Measurements from ENCODE around the gene CLEC4M.

The CLEC4M gene

GRCh38 chr19:7748171-7748570 lies 14.9 kb upstream of the CLEC4M start:
- no peak overlapping the region for H3K4me3 Mint-ChIP-seq
- no peaks in the 10 kb centered on the region for H3K36me3 Mint-ChIP-seq (ENCODE audit: low read depth)
- H3K27me3 Mint-ChIP-seq (ENCODE audit: low read depth): peaks cover 32% of the 10 kb centered on the region
- H3K9me3 Mint-ChIP-seq: peaks cover 6% of the 10 kb centered on the region
- H3K27ac Mint-ChIP-seq: no peak overlapping the region
- no peak for TF ChIP-seq CTCF (IDR thresholded peaks at IDR 0.05; ENCODE audit: unreplicated experiment in 3 of 3)
- peaks cover 6% of the 10 kb centered on the region for H3K4me1 Mint-ChIP-seq

GRCh38 chr19:7748756-7749155 lies 14.3 kb upstream of the CLEC4M start:
- peaks cover 10% of the 10 kb centered on the region for H3K9me3 Mint-ChIP-seq
- no peaks in the 10 kb centered on the region for H3K36me3 Mint-ChIP-seq (ENCODE audit: low read depth)
- peaks cover 31% of the 10 kb centered on the region for H3K27me3 Mint-ChIP-seq (ENCODE audit: low read depth)
- TF ChIP-seq CTCF (IDR thresholded peaks at IDR 0.05; ENCODE audit: unreplicated experiment in 3 of 3): no peak
- H3K4me1 Mint-ChIP-seq: peaks cover 6% of the 10 kb centered on the region
- H3K27ac Mint-ChIP-seq: no peak overlapping the region
- no peak overlapping the region for H3K4me3 Mint-ChIP-seq

GRCh38 chr19:7751157-7751783 lies 11.8 kb upstream of the CLEC4M start:
- H3K27ac Mint-ChIP-seq: no peak overlapping the region
- peaks cover 24% of the 10 kb centered on the region for H3K9me3 Mint-ChIP-seq
- H3K4me1 Mint-ChIP-seq: peaks cover 6% of the 10 kb centered on the region
- H3K27me3 Mint-ChIP-seq (ENCODE audit: low read depth): peaks cover 19% of the 10 kb centered on the region
- no peak for TF ChIP-seq CTCF (IDR thresholded peaks at IDR 0.05; ENCODE audit: unreplicated experiment in 3 of 3)
- H3K36me3 Mint-ChIP-seq (ENCODE audit: low read depth): no peaks in the 10 kb centered on the region
- no peak overlapping the region for H3K4me3 Mint-ChIP-seq

GRCh38 chr19:7756258-7756657 lies 6.8 kb upstream of the CLEC4M start:
- Mint-ChIP-seq H3K4me3 (no peak overlapping the region), H3K27ac (no peak overlapping the region), H3K9me3 (peaks cover 48% of the 10 kb centered on the region), H3K36me3 (ENCODE audit: low read depth) (no peaks in the 10 kb centered on the region), H3K4me1 (no peaks in the 10 kb centered on the region), H3K27me3 (ENCODE audit: low read depth) (peaks cover 4% of the 10 kb centered on the region)
- no peak for TF ChIP-seq CTCF (IDR thresholded peaks at IDR 0.05; ENCODE audit: unreplicated experiment in 3 of 3)

- Mint-ChIP-seq H3K4me1 (no peaks in the 10 kb centered on the region), H3K27ac (no peak overlapping the region), H3K27me3 (ENCODE audit: low read depth) (peaks cover 4% of the 10 kb centered on the region), H3K36me3 (ENCODE audit: low read depth) (no peaks in the 10 kb centered on the region), H3K4me3 (no peak overlapping the region), H3K9me3 (peaks cover 54% of the 10 kb centered on the region)
- no peak for TF ChIP-seq CTCF (IDR thresholded peaks at IDR 0.05; ENCODE audit: unreplicated experiment in 3 of 3)
Measured at GRCh38 chr19:7757358-7757757, 5.7 kb upstream of the CLEC4M start.

GRCh38 chr19:7759156-7759555 lies 3.9 kb upstream of the CLEC4M start:
- Mint-ChIP-seq H3K4me1 (no peaks in the 10 kb centered on the region), H3K36me3 (ENCODE audit: low read depth) (no peaks in the 10 kb centered on the region), H3K4me3 (no peak overlapping the region), H3K9me3 (peaks cover 52% of the 10 kb centered on the region), H3K27me3 (ENCODE audit: low read depth) (peaks cover 7% of the 10 kb centered on the region), H3K27ac (no peak overlapping the region)
- TF ChIP-seq CTCF (IDR thresholded peaks at IDR 0.05; ENCODE audit: unreplicated experiment in 3 of 3): no peak
